ENCODE measurements around the gene ACSBG1.

DNA sequence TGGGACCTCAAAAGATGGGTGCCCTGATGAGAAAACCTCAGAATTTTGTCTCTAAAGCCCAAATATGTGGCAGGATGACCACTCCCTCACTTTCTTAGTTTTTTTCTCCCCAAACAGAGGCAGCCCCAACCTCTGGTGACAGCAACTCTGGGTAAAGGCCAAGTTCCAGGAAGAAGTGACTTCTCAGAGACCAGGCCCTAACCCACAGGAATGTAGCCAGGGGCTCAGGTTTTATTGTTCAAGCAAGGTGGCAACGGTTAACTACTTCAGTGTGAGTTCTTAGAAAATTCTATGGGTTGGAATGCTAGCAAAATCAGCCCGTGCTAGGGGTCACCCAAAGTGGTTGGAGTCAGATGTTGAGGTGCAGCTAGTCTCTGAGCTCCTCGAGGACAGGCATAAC is 24.9 kb upstream of the ACSBG1 start:
- TF ChIP-seq EP300 (IDR thresholded peaks at IDR 0.05): no peak
- no peak for TF ChIP-seq CTCF (IDR thresholded peaks at IDR 0.05)

Data from tibial nerve (tissue), 4 donors.